ENCODE measurements around the gene CNTNAP1.

The CNTNAP1 gene

GRCh38 chr17:42743595-42744282 is 61.4 kb downstream of the CNTNAP1 start:
- no peak for DNase-seq

DNA sequence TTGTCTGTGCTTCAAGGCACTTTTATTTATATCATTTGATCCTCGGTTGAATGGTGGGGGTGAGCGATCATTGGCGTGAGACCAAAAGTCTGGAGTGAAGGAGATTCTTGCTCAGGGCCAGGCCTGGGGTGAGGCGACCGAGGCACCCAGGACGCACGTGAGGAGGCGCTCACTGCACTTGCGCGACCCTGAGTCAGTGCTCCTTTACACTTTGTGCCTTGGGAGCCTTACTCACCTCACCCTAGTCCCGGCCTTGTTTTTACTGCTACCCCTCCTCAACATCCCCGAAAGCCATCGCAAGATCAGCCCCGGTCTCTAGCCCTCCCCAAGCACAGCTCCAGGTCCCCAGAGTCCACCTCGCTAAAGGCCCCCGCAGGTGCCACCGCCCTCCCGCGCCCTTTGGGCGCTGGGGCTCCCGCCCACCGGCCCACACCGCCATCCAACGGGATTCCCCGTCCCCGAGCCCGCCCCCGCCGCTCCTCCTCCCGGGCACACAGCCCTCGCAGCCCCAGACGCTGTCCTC is 62.0 kb downstream of the CNTNAP1 start:
- DNase-seq, result peak; percentile 75

- DNase-seq, result peak; percentile 96
Measured at GRCh38 chr17:42744806-42745617, 62.7 kb downstream of the CNTNAP1 start, which contains the start of gene EZH1. Gene EZH1, minus strand, starts transcription at chr17:42745040. Its CDS starts 16,099 bp downstream, at chr17:42728941.

DNA sequence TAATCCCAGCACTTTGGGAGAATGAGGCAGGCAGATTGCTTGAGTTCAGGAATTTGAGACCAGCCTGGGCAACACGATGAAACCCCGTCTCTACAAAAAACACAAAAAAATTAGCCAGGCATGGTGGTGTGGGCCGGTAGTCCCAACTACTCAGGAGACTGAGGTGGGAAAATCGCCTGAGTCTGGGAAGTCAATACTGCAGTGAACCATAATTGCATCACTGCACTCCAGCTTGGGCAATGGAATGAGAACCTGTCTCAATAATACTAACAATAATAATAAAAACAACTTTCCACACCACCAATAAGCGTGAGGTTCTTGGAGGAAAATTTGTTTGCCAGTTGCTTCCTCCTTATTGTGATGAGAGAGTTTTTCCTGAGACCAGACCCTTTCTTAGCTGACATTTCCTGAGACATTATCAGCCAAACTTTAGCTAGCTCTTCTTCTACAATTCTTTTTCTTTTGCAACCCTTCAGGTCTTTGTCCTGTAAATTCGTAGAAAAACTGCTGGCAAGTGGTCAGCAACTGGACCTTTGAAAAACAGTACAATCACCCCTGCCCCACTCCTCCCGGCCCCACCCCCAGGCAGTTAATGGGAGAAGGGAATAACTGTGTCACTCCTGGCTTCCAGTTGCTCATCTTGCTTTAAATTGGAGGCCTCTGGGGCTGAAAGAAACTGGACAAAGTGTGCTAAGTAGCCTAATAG is 66.0 kb downstream of the CNTNAP1 start:
- DNase-seq, result no peak

DNA sequence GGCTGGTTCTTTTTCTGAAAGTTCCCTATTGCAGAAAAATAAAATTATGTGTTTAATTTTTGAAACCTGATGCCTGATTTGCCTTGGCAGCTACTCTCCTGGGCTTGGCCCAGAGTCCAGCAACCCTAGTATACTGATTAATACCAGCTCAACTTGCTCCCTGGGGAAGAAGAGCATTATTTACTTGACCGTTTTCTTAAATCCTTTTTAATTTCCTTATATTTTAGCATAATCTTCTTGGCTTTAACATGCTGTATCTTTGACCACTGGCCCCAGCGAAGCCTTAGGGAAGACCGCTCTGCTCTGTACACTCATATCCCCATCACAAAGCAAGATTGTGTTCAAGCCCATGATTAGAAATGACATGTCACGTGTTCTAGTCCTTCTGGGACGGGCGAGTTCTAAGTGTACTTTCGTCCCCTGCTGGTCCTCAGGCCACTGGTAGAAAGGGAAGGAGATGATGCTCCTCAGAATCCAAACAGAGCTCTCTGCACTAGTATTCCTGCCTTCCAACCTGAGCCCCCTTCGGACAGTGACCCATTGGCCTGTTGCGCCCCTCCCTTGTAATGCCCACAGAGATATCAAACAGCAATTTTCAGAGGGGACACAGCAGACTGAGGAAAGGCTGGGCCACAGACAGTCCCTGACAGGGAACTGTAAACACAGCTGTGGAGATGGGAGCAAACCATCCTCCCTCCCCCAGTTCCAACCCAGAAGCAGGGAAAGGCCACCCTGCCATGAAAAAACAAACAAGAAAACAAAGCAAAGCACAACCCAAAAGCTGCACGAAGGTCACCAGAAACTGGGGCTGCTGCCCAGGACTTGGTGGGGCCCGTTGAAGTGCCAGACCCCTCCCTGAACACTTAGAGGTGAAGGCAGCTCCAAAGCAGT is 66.8 kb downstream of the CNTNAP1 start:
- DNase-seq, result no peak

Data from suppressor macrophage treated with lipopolysaccharide for 4 hours (primary cell).